HG02610 (cell line): ENCODE measurements around the gene WDR41.
A peak's percentile ranks its signal among the peaks of the same experiment; 100 is the strongest.
"Not testable (repeated sequence)": the region's sequence is repeated elsewhere in the genome, so short reads cannot be mapped to it uniquely, and the experiment has no call there.

Experiments
- ATAC-seq: cut with Tn5 transposase; IDR thresholded peaks from one replicate; pipeline ENCODE4 v1.9.1; 2021; ENCODE audit warnings: mild to moderate bottlenecking, moderate library complexity; ENCODE audit not compliant: unreplicated experiment

Gene WDR41, protein sequence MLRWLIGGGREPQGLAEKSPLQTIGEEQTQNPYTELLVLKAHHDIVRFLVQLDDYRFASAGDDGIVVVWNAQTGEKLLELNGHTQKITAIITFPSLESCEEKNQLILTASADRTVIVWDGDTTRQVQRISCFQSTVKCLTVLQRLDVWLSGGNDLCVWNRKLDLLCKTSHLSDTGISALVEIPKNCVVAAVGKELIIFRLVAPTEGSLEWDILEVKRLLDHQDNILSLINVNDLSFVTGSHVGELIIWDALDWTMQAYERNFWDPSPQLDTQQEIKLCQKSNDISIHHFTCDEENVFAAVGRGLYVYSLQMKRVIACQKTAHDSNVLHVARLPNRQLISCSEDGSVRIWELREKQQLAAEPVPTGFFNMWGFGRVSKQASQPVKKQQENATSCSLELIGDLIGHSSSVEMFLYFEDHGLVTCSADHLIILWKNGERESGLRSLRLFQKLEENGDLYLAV

GRCh38 chr5:77491783-77492652 lies at the start of gene WDR41:
WDR41 (minus strand) TSS chr5:77492316; CDS start chr5:77492220, 96 bp downstream.
- ATAC-seq: peak; percentile 92

DNA sequence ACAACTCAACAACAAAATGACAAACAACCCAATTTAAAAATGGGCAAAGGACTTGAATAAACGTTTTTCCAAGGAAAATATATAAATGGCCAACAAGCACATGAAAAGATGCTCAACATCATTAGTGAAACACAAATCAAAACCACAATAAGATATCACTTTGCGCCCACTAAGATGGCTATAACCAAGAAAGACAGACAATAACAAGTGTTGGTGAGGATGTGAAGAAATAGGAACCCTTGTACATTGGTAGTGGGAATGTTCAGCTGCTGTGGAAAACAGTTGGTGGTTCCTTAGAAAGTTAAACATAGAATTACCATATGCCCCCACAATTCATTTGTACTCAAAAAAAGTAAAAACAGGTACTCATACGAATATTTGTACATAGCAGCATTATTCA lies 39.2 kb upstream of the WDR41 start:
- ATAC-seq: no peak

- no peak for ATAC-seq
These were observed 26.2 kb upstream of the WDR41 start for GRCh38 chr5:77518304-77518703.

DNA sequence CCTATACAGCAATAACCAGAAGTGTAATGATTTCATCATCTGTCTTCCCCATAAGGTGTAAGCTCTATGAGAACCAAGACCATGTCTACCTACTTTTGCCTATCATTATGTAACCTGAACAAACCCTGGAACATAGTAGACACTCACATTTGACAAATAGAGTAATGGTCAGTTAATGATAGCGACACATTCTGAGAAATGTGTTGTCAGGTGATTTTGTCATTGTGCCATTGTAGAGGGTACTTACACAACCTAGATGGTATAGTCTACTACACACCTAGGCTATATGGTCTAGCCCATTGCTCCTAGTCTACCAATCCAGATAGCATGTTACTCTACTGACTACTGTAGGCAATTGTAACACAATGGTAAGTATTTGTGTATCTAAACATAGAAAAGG lies 22.3 kb upstream of the WDR41 start:
- ATAC-seq: no peak

- no peak for ATAC-seq
These were observed 21.2 kb upstream of the WDR41 start for GRCh38 chr5:77513321-77513720.

DNA sequence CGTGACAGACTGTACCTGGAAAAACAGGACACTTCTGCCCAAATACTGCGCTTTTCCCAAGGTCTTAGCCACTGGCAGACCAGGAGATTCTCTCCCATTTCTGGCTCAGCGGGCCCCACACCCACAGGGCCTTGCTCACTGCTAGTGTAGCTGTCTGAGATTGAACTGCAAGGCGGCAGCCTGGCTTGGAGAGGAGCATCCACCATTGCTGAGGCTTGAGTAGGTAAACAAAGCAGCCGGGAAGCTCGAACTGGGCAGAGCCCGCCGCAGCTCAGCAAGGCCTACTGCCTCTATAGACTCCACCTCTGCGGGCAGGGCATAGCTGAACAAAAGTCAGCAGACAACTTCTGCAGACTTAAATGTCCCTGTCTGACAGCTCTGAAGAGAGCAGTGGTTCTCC lies 9.0 kb upstream of the WDR41 start:
- ATAC-seq: not testable (repeated sequence)

- ATAC-seq: no peak
These were observed 7.9 kb upstream of the WDR41 start for GRCh38 chr5:77499973-77500372.

DNA sequence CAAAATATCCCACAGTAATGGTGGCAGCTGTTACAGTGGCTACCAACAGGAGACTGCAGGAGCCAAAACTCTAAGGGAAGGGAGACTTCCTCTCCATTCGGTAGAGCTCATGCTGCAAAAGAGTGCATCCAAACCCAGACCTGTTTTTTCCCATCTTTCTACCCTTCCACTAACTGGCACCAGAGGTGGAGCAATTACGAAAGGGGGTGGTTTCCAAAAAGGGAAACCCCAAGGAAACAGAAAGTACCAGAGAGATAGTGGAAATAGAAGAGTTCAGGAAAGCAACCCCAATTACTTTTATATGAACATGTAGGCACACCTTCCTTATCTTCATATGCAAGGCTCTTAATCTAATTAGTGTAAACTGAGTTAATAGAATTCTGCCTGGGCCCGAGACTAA lies 7.3 kb upstream of the WDR41 start:
- no peak for ATAC-seq

- no peak for ATAC-seq
These were observed 6.8 kb upstream of the WDR41 start for GRCh38 chr5:77498952-77499351.

DNA sequence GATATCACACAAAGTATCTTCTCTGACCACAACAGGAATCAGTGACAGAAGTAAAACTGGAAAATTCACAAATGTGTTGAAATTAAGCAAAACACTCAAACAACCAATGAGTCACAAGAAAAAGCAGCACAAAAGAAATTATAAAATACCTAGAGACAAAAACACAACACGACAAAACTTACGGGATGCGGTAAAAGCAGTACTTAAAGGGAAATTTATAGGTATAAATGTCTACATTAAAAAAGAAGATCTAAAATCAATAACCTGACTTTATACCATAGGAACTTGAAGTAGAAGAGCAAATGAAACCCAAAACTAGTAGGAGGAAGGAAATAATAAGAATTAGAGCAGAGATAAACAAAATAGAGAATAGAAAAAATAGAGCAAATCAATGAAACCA lies 2.8 kb upstream of the WDR41 start:
- no peak for ATAC-seq

GRCh38 chr5:77492653-77493000 lies 511 bp upstream of the WDR41 start:
- ATAC-seq: peak; percentile 1

DNA sequence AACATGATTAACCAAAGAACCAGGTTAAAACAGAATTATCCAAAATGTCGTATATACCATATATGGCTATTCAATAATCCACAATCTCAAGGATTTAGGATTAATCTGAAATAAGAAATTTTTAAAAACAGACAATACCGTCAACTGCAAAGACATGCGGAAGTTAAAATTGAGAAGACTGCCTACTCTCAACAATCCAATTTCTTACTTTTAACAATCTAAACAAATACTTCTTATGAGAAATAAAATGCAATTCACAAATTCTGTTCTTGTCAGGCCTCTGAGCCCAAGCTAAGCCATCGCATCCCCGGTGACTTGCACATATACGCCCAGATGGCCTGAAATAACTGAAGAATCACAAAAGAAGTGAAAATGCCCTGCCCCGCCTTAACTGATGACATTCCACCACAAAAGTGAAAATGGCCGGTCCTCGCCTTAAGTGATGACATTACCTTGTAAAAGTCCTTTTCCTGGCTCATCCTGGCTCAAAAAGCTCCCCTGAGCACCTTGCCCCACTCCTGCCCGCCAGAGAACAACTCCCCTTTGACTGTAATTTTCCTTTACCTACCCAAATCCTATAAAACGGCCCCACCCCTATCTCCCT lies 1.3 kb downstream of the WDR41 start:
- ATAC-seq: not testable (repeated sequence)

- ATAC-seq: no peak
These were observed 5.7 kb downstream of the WDR41 start for GRCh38 chr5:77486344-77486962.

GRCh38 chr5:77483682-77484081 lies 8.4 kb downstream of the WDR41 start:
- ATAC-seq: no peak

- not testable (repeated sequence) for ATAC-seq
These were observed 17.1 kb downstream of the WDR41 start for GRCh38 chr5:77475041-77475440.

DNA sequence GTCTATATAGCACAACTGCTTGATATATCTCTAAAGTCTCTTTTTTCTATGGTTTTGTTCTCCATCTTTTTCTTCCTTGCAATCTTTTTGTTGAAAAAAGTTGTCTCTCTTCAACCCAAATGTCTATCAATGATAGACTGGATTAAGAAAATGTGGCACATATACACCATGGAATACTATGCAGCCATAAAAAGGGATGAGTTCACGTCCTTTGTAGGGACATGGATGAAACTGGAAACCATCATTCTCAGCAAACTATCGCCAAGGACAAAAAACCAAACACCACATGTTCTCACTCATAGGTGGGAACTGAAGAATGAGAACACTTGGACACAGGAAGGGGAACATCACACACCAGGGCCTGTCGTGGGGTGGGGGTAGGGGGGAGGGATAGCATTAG lies 23.2 kb downstream of the WDR41 start:
- ATAC-seq: not testable (repeated sequence)

- ATAC-seq: no peak
These were observed 28.2 kb downstream of the WDR41 start for GRCh38 chr5:77463905-77464304.

DNA sequence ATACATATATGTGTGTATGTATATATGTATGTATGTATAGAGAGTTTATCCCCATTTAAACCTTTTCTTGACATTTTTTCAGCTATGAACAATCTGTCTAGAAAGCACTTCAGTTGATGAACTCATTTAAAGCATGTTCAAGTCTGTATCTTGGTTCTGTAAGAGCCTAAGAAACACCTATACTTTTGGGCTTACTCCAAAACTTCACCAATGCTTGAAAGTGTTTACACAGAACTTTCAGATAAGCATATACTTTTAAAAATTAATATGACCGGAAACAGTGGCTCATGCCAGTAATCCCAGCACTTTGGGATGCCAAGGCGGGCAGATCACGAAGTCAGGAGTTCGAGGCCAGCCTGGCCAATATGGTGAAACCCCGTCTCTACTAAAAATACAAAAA lies 30.8 kb downstream of the WDR41 start:
- ATAC-seq: no peak

GRCh38 chr5:77454123-77454522 lies 38.0 kb downstream of the WDR41 start:
- ATAC-seq: no peak

- ATAC-seq: no peak
These were observed 39.8 kb downstream of the WDR41 start for GRCh38 chr5:77452351-77452750.

DNA sequence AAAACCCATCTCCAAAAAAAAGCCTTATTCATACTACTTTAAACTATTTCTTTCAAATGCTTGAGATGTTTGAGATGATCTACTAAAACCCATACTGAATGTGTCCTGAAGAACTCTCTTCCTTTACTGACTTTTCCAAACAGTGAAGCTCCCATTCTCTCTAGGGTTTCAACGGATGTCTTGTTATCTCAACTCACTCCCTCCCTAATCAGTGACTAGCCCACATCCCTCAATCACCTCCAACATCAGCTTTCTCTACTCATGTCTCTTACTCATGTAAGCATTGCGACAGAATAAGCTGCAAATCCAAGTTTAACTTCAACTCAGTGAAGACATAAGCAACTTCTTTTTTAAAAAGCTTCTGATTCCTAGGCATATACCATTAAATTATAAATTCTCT lies 42.1 kb downstream of the WDR41 start:
- ATAC-seq: no peak
